HCT116 (cell line): Measurements from ENCODE around the gene PRCD. TPM values are rescaled to one million over a fixed set of nuclear protein-coding genes. Genes with fewer than 3 reads are reported as not detected.

Experiments
- ATAC-seq: fragments of 200-7000 bp; cut with Tn5 transposase; 2 replicates; pipeline ENCODE4 v1.9.1; 2020; ENCODE audit warnings: mild to moderate bottlenecking, moderate library complexity
- BruUV-seq: library from RNA; stranded (reverse); fragments of 400-500 nt; replicated peaks from 2 replicates; lab custom pipeline; 2021; lab: Mats Ljungman, UMichigan
- CTCF ChIA-PET: fragments of 300-600 bp; sonication (Branson Sonifier 250); formaldehyde crosslinking; loops from one replicate; lab custom pipeline; 2021; ENCODE audit warnings: antibody characterized with exemption; lab: Charles Lee
- POLR2A ChIA-PET: fragments of 300-600, 350-600 bp; sonication (Branson Sonifier 250); formaldehyde crosslinking; loops from one replicate; lab custom pipeline; 2021; ENCODE audit warnings: antibody characterized with exemption; lab: Charles Lee
- RAD21 ChIA-PET, 2 experiments: fragments of 300-600 bp; sonication (Branson Sonifier 250); formaldehyde crosslinking; loops; one replicate each; lab custom pipeline; 2023; ENCODE audit warnings: low total read pairs in 2 of 2; ENCODE audit not compliant: uncharacterized antibody in 2 of 2, unreplicated experiment in 2 of 2, low non-redundant PET in 1 of 2; lab: Charles Lee
- DNase-seq: peaks from one replicate; pipeline ENCODE4 v3.0.0-alpha.2; 2010; ENCODE audit warnings: low read depth, low spot score
- H2AFZ ChIP-seq: fragments of 200-600 bp; shearing (Covaris generic), sonication (generic); 2 replicates; pipeline ENCODE4 v1.6.1; 2017; ENCODE audit warnings: low read depth, mixed run types, mixed read lengths, antibody characterized with exemption, low read length; ENCODE audit not compliant: poor library complexity, severe bottlenecking
- H3K27ac ChIP-seq: 2 replicates; pipeline ENCODE4 v1.5.1; 2012; ENCODE audit warnings: low read depth, low read length
- H3K27me3 ChIP-seq: fragments of 200-600 bp; sonication (generic); 2 replicates; pipeline ENCODE4 v1.6.1; 2016; ENCODE audit warnings: mixed run types, low read length, mixed read lengths; ENCODE audit not compliant: insufficient read depth
- H3K36me3 ChIP-seq, 2 experiments: fragments of 200-500 bp in 1 of 2; fragments of 200-600 bp in 1 of 2; sonication (Bioruptor generic) in 1 of 2; sonication (generic) in 1 of 2; 2 replicates each; pipeline versions ENCODE4 v1.5.1 to v1.6.1; 2014 to 2016; ENCODE audit warnings: low read length in 2 of 2, inconsistent platforms in 1 of 2, mixed read lengths in 1 of 2, mixed run types in 1 of 2; ENCODE audit not compliant: insufficient read depth in 2 of 2, control insufficient read depth in 1 of 2
- H3K4me1 ChIP-seq, 2 experiments: fragments of 200-600 bp in 1 of 2; sonication (generic) in 1 of 2; 2 replicates each; pipeline versions ENCODE4 v1.5.1 to v1.6.1; 2012 to 2017; ENCODE audit warnings: low read length in 2 of 2, inconsistent platforms in 1 of 2, mild to moderate bottlenecking in 1 of 2, mixed read lengths in 1 of 2, mixed run types in 1 of 2, moderate library complexity in 1 of 2; ENCODE audit not compliant: insufficient read depth in 2 of 2, control insufficient read depth in 1 of 2
- H3K4me2 ChIP-seq: fragments of 200-600 bp; sonication (generic); 2 replicates; pipeline ENCODE4 v1.6.1; 2017; ENCODE audit warnings: mixed run types, low read length, mixed read lengths
- H3K4me3 ChIP-seq, 2 experiments: fragments of 200-600 bp in 1 of 2; sonication (generic) in 1 of 2; replicated peaks in 1 of 2; 2 replicates each; pipeline ENCODE4 v1.5.1; 2011 to 2016; ENCODE audit warnings: low read length in 2 of 2, control low read depth in 1 of 2, low read depth in 1 of 2, mild to moderate bottlenecking in 1 of 2, mixed read lengths in 1 of 2, mixed run types in 1 of 2
- H3K79me2 ChIP-seq: fragments of 200-600 bp; sonication (generic); 2 replicates; pipeline ENCODE4 v1.6.1; 2017; ENCODE audit warnings: mild to moderate bottlenecking, mixed run types, low read length, moderate library complexity, mixed read lengths; ENCODE audit not compliant: insufficient read depth
- H3K9ac ChIP-seq: fragments of 200-600 bp; sonication (generic); 2 replicates; pipeline ENCODE4 v1.6.1; 2016; ENCODE audit warnings: low read length, mixed read lengths
- H3K9me2 ChIP-seq: fragments of 200-600 bp; sonication (generic), shearing (Covaris generic); 2 replicates; pipeline ENCODE4 v1.6.1; 2017; ENCODE audit warnings: mixed run types, mild to moderate bottlenecking, moderate library complexity; ENCODE audit not compliant: insufficient read depth
- H3K9me3 ChIP-seq, 2 experiments: fragments of 200-500 bp in 1 of 2; fragments of 200-600 bp in 1 of 2; sonication (Bioruptor generic) in 1 of 2; sonication (generic) in 1 of 2; 2 replicates each; pipeline ENCODE4 v1.6.1; 2014 to 2017; ENCODE audit warnings: low read length in 2 of 2, mixed read lengths in 2 of 2, inconsistent platforms in 1 of 2, low read depth in 1 of 2, mild to moderate bottlenecking in 1 of 2, mixed run types in 1 of 2, moderate library complexity in 1 of 2; ENCODE audit not compliant: control insufficient read depth in 1 of 2, insufficient read depth in 1 of 2
- H4K20me1 ChIP-seq: fragments of 200-600 bp; sonication (generic), shearing (Covaris generic); 2 replicates; pipeline ENCODE4 v1.6.1; 2017; ENCODE audit warnings: mixed run types, mild to moderate bottlenecking, moderate library complexity; ENCODE audit not compliant: insufficient read depth
- EGR1 ChIP-seq: IDR thresholded peaks from 2 replicates; pipeline ENCODE4 v1.6.1; 2012; ENCODE audit warnings: low read depth
- FOSL1 ChIP-seq: IDR thresholded peaks from 2 replicates; pipeline ENCODE4 v1.6.1; 2012; ENCODE audit warnings: low read depth
- POLR2AphosphoS5 ChIP-seq: IDR thresholded peaks from 2 replicates; pipeline ENCODE4 v1.6.1; 2011; ENCODE audit warnings: mild to moderate bottlenecking, low read depth, low read length, moderate library complexity
- SIN3A ChIP-seq: IDR thresholded peaks from 2 replicates; pipeline ENCODE4 v1.6.1; 2012; ENCODE audit warnings: low read depth
- TCF7L2 ChIP-seq: IDR thresholded peaks from 2 replicates; pipeline ENCODE4 v1.7.0; 2011; ENCODE audit warnings: borderline replicate concordance, inconsistent platforms; ENCODE audit not compliant: insufficient read depth, insufficient read length; ENCODE audit errors: extremely low read depth
- ZFX ChIP-seq: fragments of 450-650 bp; IDR thresholded peaks from 2 replicates; pipeline ENCODE4 v1.6.1; 2017
- intact Hi-C: fragments of 100-400 bp; cut with micrococcal nuclease; formaldehyde crosslinking; loops from 2 replicates; pipeline ENCODE4 v1.10.0; 2022
- total RNA-seq: library from RNA; stranded (reverse); gene quantifications from one replicate; pipeline ENCODE4 v1.2.1, GENCODE V29; 2021; ENCODE audit not compliant: unreplicated experiment

Gene PRCD
- total RNA-seq, 1 experiment from 2014 or later = not detected

DNA sequence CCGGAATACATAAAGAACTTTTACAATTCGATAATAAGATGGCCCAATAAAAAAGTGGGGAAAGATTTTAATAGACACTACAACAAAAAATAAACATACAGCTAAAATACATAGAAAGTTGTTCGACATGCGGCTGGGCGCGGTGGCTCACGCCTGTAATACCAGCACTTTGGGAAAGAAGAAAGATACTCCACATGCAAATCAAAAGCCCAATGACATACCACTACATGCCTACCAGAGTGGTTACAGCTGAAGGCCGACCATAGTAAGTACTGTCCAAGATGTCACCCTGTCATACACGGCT, 9.3 kb downstream of the PRCD start:
- H4K20me1 ChIP-seq = no peaks in the 10 kb centered on the region
- BruUV-seq = no TSS peak

GRCh38 chr17:76549539-76549938, 9.7 kb downstream of the PRCD start:
- intact Hi-C loops = no loop called here
- Histone ChIP-seq H3K27ac (no peak overlapping the region), H3K4me2 (no peak overlapping the region), H3K9ac (no peak overlapping the region), H3K9me3 (no peaks in the 10 kb centered on the region), H3K79me2 (no peaks in the 10 kb centered on the region), H3K4me1 (peaks cover 0 to 13% of the 10 kb centered on the region in 2 experiments; a peak in 2 of 4 replicates), H3K9me2 (no peaks in the 10 kb centered on the region), H3K4me3 (no peak overlapping the region), H2AFZ (no peak overlapping the region), H4K20me1 (no peaks in the 10 kb centered on the region), H3K36me3 (no peaks in the 10 kb centered on the region), H3K27me3 (no peaks in the 10 kb centered on the region)
- no TSS peak for BruUV-seq
- ChIA-PET RAD21 (no interaction called here), POLR2A (interaction anchor here (1.1 kb wide), 1 partner anchor 20 kb away, joined by 3 read pairs; a partner anchor contains a TSS), CTCF (interaction anchor here (0.8 to 1.6 kb wide), 3 partner anchors 8 to 26 kb away, joined by 3 to 6 read pairs (median 4); no protein-coding TSS in a partner anchor)
- ATAC-seq (no peak), DNase-seq (no peak)
- TF ChIP-seq FOSL1 = no peak
- no peak for TF ChIP-seq EGR1
- no peak for TF ChIP-seq ZFX
- TF ChIP-seq, all 23 proteins: peak for 0

More for the DNA sequence above, 9.3 kb downstream of the PRCD start:
- ChIA-PET CTCF (interaction anchor here (0.8 to 1.6 kb wide), 3 partner anchors 8 to 26 kb away, joined by 3 to 6 read pairs (median 4); no protein-coding TSS in a partner anchor), RAD21 (no interaction called here), POLR2A (interaction anchor here (1.1 kb wide), 1 partner anchor 20 kb away, joined by 3 read pairs; a partner anchor contains a TSS)
- Histone ChIP-seq H3K4me1 (peaks cover 0 to 13% of the 10 kb centered on the region in 2 experiments; a peak in 2 of 4 replicates), H3K4me2 (no peak overlapping the region), H3K9me2 (no peaks in the 10 kb centered on the region), H3K9me3 (no peaks in the 10 kb centered on the region), H3K27me3 (no peaks in the 10 kb centered on the region), H3K36me3 (no peaks in the 10 kb centered on the region), H3K79me2 (no peaks in the 10 kb centered on the region), H2AFZ (no peak overlapping the region), H3K4me3 (no peak overlapping the region), H3K9ac (no peak overlapping the region), H3K27ac (no peak overlapping the region)
- intact Hi-C loops = no loop called here
- TF ChIP-seq POLR2AphosphoS5 = no peak
- no peak for TF ChIP-seq TCF7L2
- TF ChIP-seq SIN3A = no peak
- DNase-seq (no peak), ATAC-seq (no peak)
